Measurements from ENCODE around the gene PLA2G3.

DNA sequence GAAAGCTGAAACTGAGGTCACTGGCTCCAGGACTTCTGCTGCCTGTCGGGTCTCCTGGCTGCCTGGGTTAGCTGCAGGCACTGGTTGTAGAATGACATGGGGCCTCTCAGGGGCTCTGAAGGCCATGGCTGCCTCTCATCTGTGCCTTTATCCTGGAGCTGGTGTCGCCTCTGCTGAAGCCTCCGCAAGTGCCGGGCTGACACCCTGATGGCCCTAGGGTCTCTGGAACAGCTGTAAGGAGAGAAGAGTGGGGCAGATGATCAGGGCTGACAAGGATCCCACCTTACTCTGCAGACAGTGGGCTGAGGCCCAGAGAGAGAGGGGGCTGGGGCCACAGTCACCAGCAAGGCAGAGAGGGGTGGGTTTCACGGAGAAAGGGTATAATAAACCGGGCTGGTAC lies 4.6 kb downstream of the PLA2G3 start:
- TF ChIP-seq, protein P1, sequence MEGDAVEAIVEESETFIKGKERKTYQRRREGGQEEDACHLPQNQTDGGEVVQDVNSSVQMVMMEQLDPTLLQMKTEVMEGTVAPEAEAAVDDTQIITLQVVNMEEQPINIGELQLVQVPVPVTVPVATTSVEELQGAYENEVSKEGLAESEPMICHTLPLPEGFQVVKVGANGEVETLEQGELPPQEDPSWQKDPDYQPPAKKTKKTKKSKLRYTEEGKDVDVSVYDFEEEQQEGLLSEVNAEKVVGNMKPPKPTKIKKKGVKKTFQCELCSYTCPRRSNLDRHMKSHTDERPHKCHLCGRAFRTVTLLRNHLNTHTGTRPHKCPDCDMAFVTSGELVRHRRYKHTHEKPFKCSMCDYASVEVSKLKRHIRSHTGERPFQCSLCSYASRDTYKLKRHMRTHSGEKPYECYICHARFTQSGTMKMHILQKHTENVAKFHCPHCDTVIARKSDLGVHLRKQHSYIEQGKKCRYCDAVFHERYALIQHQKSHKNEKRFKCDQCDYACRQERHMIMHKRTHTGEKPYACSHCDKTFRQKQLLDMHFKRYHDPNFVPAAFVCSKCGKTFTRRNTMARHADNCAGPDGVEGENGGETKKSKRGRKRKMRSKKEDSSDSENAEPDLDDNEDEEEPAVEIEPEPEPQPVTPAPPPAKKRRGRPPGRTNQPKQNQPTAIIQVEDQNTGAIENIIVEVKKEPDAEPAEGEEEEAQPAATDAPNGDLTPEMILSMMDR (IDR thresholded peaks at IDR 0.05), result no peak
- no peak for TF ChIP-seq POLR2A (IDR thresholded peaks at IDR 0.05)
